Inflammatory macrophage (primary cell): ENCODE measurements around the gene TRABD.

Source experiments
- DNase-seq, 2 donors: peaks; one replicate each; pipeline ENCODE4 v3.0.0-alpha.2; 2020 to 2022

The TRABD gene

DNA sequence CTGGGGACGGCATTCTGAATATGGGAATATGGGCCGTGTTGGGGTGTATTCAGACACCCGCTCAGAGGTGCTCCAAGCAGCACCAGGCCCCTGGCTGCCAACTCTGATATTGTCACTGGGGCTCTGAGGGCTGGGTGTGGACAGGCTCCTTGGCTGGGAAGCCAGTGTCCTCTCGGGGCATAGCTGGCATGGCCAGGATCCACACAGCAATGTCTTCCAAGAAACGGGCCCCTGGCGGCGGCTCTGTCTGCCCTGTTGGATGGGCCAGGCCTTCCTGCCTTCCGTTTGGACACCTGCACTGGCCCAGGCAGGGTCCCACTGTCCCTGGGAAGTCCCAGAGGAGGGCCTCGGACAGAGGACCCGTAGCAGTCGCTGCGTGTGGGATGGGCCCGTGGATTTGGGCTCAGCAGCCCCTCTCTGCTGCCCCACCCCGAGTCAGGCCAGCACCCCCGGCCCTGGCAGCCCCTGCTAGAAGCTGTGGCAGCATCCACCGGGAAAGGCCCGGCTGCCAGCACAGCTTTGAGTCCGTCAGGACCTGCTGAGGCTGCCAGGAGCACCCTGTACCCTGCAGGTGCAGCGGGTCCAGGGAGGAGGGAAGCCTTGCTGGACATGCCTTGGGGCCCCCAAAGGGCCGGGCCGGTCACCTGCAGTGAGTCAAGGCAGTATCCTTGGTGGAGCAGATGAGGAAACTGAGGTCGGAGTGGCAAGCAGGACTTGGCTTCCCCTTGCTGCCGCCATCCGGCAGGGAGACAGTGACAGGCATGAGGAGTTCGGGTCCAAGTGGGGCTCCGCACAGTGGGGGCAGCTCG lies 11.1 kb upstream of the TRABD start:
- DNase-seq, result no peak

DNA sequence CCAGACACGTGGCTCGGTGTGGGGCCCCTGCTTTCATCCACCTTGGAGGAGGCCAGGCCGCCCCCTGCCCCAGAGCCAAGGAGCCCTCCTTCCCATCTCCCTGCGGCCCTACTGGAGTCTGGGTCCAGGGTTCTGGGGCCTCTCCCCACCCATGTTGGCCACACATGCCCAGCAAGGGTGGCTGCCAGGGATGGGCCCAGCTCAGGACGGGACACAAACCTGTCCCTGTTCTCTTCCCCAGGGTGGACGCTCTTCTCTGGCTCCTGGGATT lies 10.6 kb upstream of the TRABD start:
- DNase-seq, result no peak

DNA sequence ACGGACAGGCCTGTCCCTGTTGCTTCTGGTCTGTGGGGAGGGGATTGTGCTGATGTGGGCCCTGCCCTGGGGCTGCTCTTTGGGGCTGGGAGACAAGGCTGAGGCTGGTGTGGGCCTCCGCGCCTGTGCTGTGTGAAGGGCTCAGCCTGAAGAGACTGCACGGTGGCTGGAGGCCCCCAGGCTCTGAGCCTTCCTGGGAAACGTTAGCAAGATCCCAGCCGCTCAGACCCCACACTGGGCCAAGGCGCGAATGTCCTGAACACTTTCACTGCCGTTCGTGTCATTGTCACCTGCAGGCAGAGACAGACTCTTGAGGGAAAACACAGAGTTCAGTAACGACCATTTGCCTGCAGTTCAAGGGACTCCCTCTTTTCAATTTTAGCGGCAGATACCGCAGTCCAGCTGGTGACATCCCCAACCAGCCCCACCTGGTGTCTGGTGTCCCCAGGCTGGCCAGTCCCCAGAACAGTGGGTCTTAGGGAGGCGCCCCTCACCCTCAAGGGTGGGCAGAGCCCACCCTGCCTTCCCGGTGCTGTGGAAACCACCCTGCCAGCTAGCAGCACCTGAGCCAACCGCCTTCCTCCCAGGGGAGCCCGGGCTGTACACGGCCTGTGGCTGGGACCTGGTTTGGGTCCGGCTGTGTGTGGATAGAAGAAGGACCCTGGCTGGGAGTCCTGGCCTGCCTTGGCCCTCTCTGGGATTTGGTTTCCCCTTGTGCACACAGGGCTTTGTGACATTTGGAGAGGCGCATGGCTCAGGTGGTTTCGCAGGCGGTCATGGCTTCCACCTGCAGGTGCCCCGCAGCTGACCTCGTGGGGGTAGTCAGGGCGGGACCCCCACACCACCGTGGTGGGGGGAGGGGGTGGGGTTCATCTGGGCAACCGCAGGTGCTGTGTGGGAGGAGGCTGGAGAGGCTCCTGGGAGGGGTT lies 9.5 kb upstream of the TRABD start:
- DNase-seq, result no peak

DNA sequence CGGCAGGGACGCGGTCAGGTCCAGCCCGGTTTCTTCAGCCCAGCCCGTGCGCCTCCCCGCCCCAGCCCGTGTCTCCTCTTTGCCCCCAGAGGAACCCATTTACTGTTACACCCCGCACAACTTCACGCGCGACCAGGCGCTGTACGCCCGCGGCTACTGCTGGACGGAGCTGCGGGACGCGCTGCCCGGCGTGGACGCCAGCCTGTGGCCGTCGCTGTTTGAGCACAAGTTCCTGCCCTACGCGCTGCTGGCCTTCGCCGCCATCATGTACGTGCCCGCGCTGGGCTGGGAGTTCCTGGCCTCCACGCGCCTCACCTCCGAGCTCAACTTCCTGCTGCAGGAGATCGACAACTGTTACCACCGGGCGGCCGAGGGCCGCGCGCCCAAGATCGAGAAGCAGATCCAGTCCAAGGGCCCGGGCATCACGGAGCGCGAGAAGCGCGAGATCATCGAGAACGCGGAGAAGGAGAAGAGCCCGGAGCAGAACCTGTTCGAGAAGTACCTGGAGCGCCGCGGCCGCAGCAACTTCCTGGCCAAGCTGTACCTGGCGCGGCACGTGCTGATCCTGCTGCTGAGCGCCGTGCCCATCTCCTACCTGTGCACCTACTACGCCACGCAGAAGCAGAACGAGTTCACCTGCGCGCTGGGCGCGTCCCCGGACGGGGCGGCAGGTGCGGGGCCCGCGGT lies 8.7 kb upstream of the TRABD start:
- no peak for DNase-seq

DNA sequence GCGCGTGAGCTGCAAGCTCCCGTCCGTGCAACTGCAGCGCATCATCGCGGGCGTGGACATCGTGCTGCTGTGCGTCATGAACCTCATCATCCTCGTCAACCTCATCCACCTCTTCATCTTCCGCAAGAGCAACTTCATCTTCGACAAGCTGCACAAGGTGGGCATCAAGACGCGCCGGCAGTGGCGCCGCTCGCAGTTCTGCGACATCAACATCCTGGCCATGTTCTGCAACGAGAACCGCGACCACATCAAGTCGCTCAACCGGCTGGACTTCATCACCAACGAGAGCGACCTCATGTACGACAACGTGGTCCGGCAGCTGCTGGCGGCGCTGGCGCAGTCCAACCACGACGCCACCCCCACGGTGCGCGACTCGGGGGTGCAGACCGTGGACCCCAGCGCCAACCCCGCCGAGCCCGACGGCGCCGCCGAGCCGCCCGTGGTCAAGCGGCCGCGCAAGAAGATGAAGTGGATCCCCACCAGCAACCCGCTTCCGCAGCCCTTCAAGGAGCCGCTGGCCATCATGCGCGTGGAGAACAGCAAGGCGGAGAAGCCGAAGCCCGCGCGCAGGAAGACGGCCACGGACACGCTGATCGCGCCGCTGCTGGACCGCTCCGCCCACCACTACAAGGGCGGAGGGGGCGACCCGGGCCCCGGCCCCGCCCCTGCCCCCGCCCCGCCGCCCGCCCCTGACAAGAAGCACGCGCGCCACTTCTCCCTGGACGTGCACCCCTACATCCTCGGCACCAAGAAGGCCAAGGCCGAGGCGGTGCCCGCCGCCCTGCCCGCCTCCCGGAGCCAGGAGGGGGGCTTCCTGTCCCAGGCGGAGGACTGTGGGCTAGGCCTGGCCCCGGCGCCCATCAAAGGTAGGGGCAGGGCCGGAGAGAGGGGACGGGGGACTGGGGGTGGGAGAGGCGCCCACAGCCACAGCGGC lies 7.9 kb upstream of the TRABD start:
- DNase-seq, result no peak

DNA sequence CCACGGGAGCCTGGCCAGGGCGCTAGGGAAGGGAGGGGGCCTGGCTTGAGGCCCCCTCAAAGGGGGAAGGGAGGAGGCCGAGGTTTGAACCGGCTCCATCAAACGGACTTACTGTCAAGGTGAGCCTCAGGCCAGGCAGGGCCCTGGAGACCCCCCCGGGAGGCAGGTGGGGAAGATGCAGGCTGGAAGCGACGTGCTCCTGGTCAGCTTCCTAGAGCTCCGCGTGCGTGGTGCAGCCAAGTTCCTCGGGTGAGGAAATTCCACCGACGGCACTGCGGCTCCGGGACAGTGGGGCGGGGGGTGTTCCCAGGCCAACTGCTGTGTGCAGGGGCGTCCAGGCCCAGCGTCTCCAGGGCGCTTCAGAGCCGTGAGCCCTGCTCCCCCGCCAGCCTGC lies 7.2 kb upstream of the TRABD start:
- DNase-seq, result no peak

DNA sequence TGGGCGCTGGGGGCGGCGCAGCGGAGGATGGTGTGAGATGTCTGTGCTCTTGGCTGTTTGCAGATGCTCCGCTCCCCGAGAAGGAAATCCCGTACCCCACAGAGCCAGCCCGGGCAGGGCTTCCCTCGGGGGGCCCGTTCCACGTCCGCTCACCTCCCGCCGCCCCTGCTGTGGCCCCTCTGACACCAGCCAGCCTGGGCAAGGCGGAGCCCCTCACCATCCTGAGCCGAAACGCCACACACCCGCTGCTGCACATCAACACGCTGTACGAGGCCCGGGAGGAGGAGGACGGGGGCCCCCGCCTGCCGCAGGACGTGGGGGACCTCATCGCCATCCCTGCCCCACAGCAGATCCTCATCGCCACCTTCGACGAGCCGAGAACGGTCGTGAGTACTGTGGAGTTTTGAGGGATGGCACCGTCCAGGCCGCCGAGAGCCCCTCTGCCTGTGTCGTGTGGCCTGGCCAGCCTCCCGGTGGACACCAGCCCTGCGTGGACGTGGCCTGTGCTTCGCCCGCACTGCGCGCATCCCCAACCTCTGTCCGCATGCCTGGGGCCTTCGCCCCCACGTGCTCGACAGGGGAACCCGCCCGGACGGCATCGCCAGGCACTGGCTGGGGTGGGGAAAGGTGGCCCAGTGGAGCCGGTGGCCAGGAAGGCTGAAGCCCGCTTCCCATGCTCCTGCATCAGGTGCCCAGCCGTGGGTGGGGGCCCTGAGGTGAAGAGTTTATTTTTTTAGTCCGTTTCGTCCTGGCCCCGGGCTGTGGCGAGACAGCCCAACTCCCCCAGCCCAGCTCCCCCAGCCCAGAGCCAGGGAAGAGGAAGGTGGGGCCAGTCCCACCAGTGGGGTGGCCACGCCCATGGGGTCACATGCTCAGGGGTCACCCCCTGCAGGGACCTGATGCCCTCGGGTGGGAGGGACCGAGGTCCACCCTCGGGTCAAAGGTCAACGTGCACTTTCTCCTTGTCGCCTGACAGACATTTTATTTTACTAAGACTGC lies 6.5 kb upstream of the TRABD start:
- no peak for DNase-seq

DNA sequence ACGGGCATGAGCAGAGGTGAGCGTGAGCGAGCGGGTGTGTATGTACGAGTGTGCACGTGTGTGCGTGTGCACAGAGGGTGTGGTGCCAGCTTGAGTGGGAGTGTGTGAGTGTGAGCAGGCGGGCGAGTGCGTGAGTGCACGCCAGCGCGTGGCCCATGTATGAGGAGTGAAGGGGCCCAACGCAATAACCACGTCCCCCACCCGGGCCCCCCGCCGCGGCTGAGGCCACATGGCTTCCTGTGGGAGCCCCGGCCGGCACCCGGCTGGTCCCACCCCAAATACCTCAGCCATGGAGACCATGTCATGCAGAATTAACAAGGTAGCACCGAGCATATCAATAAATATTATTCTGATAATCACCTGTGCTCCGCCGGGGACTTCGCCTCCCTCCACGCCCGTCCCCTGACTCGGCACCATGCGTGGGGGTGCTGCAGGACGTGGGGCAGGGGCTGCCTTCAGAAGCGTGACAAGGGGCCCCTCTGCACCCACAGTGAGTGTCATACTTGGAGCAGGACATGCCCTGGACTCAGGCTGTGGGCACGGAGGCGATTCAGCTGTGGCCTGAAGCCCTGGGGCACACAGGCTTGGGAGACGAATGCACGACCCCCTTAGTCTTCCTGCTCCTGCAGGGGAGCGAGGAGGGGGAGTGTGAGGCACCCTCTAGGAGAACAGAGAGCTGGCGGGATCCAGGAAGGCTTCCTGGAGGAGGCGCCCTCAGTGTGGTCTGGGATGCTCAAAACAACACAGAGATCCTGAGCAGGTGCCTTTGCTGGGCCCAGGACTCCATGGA lies 5.6 kb upstream of the TRABD start:
- no peak for DNase-seq

DNA sequence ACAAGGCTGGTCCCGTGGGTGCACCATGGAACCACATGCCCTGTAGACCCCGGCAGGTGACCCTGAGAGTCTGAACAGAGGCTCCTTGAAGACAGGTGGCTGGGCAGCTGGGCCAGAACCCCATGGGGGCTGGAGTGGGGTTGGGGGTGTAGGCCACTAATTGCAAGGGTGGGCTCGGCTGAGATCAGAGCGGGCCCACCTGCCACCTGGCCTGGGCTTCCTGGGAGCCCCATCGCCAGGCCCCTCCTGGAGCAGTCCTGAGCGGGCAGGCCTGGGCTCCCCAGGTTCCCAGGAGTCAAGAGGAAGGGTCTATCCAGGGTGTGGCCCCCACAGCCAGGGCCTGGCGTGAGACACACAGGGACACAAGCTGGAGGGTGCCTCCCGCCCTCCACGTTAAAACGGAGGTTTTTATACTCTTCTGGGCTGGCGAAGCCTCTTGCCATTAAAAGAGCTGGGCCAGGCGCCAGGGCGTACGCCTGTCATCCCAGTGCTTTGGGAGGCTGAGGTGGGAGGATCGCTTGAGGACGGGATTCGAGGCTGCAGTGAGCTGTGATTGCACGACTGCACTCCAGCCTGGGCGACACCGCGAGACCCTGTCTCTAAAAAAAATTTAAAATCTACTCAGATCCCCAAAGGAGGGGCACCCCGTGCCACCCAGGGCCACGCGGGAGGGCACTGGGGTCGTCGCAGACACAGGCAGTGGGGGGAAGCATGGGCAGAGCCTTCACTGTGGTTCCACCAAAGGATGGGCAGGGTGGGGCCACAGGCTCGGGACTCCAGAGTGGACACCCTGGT lies 4.8 kb upstream of the TRABD start:
- DNase-seq, result no peak

DNA sequence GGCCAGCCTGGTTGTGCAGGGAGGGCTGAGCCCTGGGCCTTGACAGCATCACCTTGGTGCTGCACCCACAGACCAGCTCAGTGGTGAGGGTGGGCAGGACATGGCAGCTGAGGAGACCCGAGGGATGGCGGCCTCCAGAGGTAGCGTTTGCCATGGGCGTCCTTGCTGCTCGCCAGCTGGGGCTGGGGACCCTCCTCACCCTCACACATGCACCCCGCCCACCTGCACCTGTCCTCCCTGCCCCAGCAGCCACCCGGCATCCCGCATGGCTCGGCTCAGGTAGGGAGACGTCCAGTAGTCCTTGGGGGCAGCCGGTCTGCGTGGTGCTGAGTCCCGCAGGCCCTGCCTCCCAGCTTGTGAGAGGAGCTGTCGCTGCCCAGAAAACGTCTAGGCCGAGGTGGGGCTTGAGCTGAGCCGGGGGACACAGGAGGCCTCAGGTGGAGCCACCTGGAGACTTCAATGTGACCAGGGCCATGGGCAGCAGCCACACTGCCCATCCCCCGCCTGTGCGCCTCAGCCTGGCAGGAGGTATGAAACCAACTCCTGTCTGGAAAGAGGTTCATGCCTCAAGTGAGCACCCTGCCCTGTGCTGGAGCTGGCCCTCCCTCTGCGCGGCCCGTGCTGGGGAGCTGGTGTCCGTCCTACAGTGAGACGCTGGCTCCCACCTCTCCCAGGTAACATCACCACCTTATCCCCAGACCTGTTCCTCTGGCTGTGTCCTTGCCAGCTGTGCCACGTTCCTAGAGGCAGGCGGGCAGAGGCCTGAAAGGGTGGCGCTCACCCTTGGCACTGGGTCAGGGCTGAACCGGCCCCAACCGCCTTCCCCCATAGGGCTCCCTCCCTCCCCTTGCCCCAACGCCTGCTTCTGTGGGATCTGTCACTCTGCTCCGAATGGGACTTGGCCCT lies 3.3 kb upstream of the TRABD start:
- DNase-seq, result no peak

DNA sequence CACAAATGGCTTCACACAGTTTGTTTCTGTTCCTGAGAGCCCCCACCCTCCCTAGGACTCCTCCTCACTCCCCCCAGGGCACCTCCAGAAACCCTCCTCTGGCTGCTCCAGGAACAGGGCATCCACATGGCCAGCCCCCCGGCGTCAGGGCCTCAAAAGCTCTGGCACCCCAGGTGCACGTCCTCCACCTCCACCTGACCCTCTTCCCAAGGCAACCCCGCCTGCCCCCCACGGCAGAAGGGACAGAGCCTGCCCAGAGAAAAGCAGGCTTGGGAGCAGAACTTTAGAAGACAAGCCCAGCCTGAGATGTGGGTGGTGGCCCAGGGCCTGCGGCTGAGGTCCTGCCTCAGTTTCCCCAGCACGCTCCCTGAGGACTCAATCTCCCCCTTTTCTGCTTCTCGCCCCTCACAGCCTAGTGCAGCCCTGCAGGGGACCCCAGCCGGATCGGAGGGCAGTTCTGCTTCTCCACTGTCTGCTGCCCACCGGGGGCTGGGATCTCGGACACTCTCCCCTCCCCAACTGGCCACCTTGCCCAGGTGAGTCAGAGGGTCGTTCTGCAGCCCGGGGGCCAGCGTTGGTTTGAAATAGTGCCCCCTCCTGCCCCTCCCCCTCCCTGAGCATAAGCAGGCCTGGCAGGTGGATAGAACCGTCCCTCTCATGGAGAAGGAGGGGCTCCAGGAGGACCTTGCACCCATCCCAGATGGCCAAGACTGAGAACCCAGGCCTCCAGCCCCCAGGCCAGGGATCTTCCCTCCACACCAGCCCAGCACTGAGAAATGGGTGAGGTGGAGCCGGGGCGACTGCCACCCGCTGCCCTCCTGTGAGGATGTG lies 2.4 kb upstream of the TRABD start:
- no peak for DNase-seq

DNA sequence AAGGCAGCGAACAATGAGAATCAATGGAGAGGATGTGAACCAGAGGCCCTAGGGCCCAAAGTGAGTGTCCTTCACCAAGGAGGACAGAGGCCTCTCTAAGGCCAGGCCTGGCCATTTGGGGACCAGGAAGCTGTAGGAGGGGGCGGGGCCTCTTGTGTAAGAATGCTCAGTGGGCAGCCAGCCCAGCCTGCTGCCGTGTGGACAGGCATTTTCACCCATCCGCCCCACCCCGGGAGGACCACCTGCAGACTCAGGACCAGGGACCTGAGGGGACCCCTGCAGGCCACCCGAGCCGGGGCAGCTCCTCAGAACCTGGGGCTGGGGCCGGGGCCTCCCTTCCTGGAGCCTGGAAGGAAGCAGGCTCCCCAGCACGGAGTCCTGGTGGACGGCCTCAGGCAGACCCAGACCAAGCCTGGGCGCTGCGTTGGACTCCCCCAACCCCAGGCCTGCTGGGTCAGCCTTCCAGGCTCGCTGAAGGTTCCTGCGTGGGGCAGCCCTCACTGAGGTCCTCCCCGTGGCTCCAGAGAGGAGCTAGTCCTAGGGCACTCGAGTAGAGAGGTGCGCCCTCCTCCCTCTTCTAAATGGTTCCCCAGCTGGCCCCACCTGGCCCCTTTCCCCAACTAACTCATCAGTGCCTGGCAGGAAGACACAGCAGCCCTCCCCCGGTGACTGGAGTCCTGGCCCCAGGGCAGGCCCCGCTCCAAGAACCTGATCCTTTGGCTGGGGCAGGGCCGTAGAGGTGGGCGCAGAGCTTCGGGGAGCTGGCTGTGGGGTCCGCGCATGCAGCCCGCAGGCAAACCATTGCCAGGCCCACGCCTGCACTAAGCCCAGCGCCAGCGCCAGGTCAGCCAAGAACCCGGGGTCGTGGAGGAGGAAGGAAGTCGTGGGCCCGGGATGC lies 1.5 kb upstream of the TRABD start:
- peak; percentile 58 to 74 for DNase-seq

DNA sequence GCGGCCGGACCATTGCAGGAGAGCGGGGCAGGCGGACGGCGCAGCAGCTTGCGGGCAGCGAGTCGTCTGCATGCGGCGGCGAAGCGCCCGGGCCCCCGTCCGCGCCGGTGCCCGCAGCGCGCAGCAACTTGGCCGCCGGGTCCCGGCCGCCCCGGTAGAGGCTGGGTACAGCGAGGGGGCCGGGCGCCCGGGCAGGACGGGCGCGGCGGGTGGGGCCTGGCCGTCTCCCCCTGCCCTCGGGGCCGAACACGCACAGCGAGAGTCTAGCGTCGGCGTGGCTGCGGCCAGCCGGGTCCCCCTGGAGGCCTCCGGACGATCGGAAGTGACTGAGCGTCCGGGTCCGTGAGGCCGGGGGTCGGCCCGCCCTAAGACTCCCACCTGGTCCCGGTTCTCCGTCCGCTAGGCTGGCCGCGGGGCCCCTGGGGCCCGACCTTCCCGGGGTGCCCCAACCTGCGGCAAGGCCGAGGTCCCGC lies 775 bp upstream of the TRABD start:
- no peak for DNase-seq

DNA sequence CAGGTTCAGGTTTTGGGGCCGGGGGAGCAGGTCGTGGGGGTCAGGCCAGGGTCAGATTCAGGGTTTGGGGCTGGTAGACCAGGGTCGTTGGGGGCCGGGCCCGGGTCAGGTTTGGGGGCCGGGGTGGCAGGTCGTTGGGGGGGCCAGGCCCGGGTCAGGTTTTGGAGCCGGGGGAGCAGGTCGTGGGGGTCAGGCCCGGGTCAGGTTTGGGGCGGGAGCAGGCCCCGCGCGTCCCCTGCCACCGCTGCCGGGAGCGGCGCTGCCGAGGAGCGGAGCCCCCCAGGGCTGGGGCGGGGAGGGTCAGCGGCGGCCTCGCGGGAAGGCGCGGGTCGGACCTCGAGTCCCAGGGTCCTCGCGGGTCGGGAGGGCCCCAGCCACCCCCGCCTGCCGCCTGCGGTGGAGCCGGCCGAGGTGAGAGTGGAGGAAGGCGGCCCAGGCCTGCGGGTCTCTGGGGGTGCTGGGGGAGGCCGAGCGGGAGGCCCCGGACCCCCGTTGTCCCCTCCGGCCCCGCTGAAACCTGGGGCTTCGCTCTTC lies 535 bp downstream of the TRABD start:
- no peak for DNase-seq

DNA sequence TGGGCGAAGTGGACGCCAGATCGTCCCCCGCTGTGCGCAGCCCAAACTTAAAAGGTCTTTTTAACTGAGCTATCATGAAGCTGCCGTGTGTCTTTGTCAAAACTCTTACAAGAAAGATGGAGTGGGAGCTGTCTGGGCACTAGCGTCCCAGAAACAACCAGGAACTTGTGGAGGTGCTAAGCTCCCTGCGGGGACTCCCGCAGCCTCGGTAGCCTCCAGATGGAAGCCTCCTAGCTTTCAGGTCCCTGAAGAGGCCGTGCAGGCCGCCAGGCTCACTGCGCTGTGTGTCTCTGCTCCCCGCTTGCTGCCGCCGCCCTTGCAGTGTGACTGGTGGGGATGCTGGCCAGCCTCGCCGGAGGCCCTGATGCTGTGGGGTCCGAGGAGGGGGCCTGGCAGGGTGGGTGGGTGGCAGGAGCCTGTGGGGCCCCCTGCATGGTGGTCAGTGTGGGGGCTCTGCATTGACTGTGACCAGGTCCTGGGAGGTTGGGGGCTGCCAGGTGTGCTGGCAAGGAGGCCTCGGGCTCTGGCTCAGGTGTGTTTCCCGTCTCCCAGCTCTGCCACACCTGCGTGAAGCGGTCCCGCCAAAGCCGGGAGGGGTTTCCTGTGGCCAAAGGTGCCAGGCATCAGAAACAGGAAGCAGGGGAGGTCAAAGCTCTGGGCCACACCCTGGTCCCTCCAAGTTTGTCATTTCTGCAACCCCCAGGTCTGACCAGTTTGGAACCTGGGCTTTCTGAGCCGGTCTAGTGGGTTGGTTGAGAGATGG lies 1.2 kb downstream of the TRABD start:
- DNase-seq, result no peak
